Mucosa of rectum (tissue), 2 donors: Measurements from ENCODE around the gene NKRF.

Experiments used
- H3K27ac ChIP-seq, 2 donors: one replicate each; pipeline ENCODE4 v1.7.0; 2013; ENCODE audit warnings: inconsistent platforms in 2 of 2, low read depth in 2 of 2, low read length in 2 of 2
- H3K27me3 ChIP-seq, 2 donors: one replicate each; pipeline ENCODE4 v1.7.0; 2013; ENCODE audit warnings: low read length in 2 of 2; ENCODE audit not compliant: control insufficient read depth in 2 of 2, insufficient read depth in 2 of 2
- H3K36me3 ChIP-seq, 2 donors: one replicate each; pipeline ENCODE4 v1.7.0; 2013; ENCODE audit warnings: low read length in 2 of 2; ENCODE audit not compliant: control insufficient read depth in 2 of 2, insufficient read depth in 2 of 2
- H3K4me1 ChIP-seq, 2 donors: one replicate each; pipeline ENCODE4 v1.7.0; 2013; ENCODE audit warnings: low read length in 2 of 2, mild to moderate bottlenecking in 1 of 2; ENCODE audit not compliant: control insufficient read depth in 2 of 2, insufficient read depth in 2 of 2
- H3K4me3 ChIP-seq, 2 donors: one replicate each; pipeline ENCODE4 v1.7.0; 2013; ENCODE audit warnings: low read length in 2 of 2
- H3K9ac ChIP-seq, 2 donors: one replicate each; pipeline ENCODE4 v1.7.0; 2013; ENCODE audit warnings: low read length in 2 of 2, low read depth in 1 of 2, mild to moderate bottlenecking in 1 of 2
- H3K9me3 ChIP-seq, 2 donors: one replicate each; pipeline ENCODE4 v1.7.0; 2013; ENCODE audit warnings: low read length in 2 of 2; ENCODE audit not compliant: control insufficient read depth in 2 of 2
- donor health status: healthy.
- donor health status: Normal muscosa, but diverticular disease.

NKRF gene

GRCh38 chrX:119574394-119575266 is 31.6 kb downstream of the NKRF start, which contains the start of gene UBE2A:
UBE2A (plus strand) TSS chrX:119574563; CDS start chrX:119574712, 149 bp downstream.
- Histone ChIP-seq H3K4me3 (peak within 1 kb of the TSS; percentile 74 to 81), H3K27me3 (no peaks in the 10 kb centered on the region), H3K27ac (peak within 1 kb of the TSS; percentile 92 to 93), H3K9ac (peak within 1 kb of the TSS; percentile 84 to 86), H3K9me3 (no peaks in the 10 kb centered on the region), H3K4me1 (peaks cover 7% of the 10 kb centered on the region in 2 donors), H3K36me3 (no peaks in the 10 kb centered on the region)

GRCh38 chrX:119573840-119574393 is 32.3 kb downstream of the NKRF start:
- H3K27ac ChIP-seq = peak overlapping the region; percentile 92 to 93
- H3K9me3 ChIP-seq = no peaks in the 10 kb centered on the region
- H3K9ac ChIP-seq = peak overlapping the region; percentile 74 to 86
- no peaks in the 10 kb centered on the region for H3K36me3 ChIP-seq
- H3K4me1 ChIP-seq = peaks cover 7% of the 10 kb centered on the region in 2 donors
- H3K27me3 ChIP-seq = no peaks in the 10 kb centered on the region
- H3K4me3 ChIP-seq = peak overlapping the region; percentile 74 to 81

- peaks cover 7% of the 10 kb centered on the region in 2 donors for H3K4me1 ChIP-seq
- H3K36me3 ChIP-seq = no peaks in the 10 kb centered on the region
- no peaks in the 10 kb centered on the region for H3K27me3 ChIP-seq
- H3K9ac ChIP-seq = peak overlapping the region in 1 of 2 donors; percentile 86
- H3K4me3 ChIP-seq = peak overlapping the region; percentile 74 to 81
- no peaks in the 10 kb centered on the region for H3K9me3 ChIP-seq
- peak overlapping the region; percentile 92 to 93 for H3K27ac ChIP-seq
These were observed 33.0 kb downstream of the NKRF start for GRCh38 chrX:119573222-119573621.

DNA sequence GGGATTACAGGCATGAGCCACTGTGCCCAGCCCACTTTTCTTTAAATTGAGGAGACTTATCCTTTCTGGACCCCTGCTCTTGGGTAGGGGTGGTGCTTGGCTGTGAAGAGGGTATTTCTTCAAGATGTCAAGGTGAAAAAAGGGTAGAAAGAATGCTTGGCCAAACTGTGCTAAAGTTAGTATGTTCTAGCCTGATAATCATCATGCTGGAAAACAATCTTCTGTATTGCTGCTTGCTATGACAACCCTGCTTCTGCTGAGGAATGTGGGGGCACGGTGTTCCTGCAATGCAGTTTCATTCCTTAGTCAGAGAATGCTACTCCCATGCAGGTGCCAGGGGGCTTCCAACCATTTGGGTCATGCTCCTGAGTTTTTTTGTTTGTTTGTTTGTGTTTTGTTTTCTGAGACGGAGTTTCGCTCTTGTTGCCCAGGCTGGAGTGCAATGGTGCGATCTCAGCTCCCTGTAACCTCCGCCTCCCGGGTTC is 35.8 kb downstream of the NKRF start:
- Histone ChIP-seq H3K27ac (no peak overlapping the region), H3K4me3 (no peak overlapping the region), H3K4me1 (peaks cover 3 to 7% of the 10 kb centered on the region in 2 donors), H3K27me3 (no peaks in the 10 kb centered on the region), H3K9me3 (no peaks in the 10 kb centered on the region), H3K36me3 (no peaks in the 10 kb centered on the region), H3K9ac (no peak overlapping the region)

DNA sequence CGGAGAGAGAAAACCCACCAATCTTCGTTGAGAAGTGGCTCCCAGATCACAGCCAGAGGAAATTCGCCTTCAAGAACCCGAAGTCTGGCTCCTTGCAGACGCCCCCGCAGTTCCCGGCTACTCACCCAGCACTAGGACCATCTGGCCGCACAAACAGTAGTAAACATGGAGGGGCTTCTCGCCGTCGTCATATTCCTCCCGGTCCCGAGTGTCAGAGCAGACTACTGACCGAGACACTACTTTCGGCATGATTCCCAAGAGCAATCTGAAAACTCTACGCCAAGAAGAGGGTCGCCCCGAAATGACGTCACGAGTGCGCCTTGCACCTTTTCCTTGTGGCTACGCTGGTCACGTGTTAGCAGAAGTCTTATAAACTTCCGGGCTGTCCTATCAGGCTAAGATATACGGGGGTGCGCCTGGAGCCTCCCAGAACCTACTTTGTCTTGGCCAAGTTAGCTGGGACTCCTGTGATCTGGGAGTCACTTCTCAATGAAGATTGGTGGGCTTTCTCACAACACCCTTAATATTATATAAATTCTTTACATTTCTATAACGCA is 41.0 kb downstream of the NKRF start, which contains the start of gene STEEP1:
Gene STEEP1 (minus strand): TSS at position 303 of the 557 bp plus-strand sequence. CDS start 54 bp downstream, at position 249.
- H3K9me3 ChIP-seq = no peaks in the 10 kb centered on the region
- H3K36me3 ChIP-seq = peaks cover 3 to 5% of the 10 kb centered on the region in 2 donors
- H3K27ac ChIP-seq = peak within 1 kb of the TSS; percentile 11 to 56
- H3K27me3 ChIP-seq = no peaks in the 10 kb centered on the region
- peaks cover 0 to 3% of the 10 kb centered on the region in 2 donors for H3K4me1 ChIP-seq
- peak within 1 kb of the TSS; percentile 62 to 81 for H3K4me3 ChIP-seq
- peak within 1 kb of the TSS; percentile 50 to 72 for H3K9ac ChIP-seq

DNA sequence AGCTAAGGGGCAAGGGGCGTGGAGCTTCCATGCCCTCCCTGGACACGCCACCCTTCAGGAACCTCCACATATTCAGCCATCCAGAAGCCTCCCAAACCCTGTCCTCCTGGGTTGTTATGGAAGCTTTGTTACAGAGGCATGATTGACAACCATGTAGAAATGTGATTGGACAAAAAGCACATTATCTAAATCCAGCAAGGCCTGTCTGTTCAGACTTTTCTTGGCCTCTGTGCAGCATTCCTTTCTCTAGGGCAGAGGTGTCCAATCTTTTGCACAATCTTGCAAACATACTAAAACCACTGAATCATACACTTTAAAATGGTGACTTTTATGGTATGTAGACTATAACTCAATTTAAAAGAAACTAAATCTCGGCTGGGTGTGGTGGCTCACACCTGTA is 53.7 kb downstream of the NKRF start:
- Histone ChIP-seq H3K27me3 (no peaks in the 10 kb centered on the region), H3K9me3 (no peaks in the 10 kb centered on the region), H3K9ac (no peak overlapping the region), H3K36me3 (peaks cover 5 to 7% of the 10 kb centered on the region in 2 donors), H3K4me1 (no peaks in the 10 kb centered on the region), H3K4me3 (no peak overlapping the region), H3K27ac (no peak overlapping the region)

GRCh38 chrX:119549327-119550016 is 56.8 kb downstream of the NKRF start:
- Histone ChIP-seq H3K27ac (no peak overlapping the region), H3K36me3 (no peaks in the 10 kb centered on the region), H3K9me3 (no peaks in the 10 kb centered on the region), H3K27me3 (no peaks in the 10 kb centered on the region), H3K4me1 (no peaks in the 10 kb centered on the region), H3K9ac (no peak overlapping the region), H3K4me3 (no peak overlapping the region)

DNA sequence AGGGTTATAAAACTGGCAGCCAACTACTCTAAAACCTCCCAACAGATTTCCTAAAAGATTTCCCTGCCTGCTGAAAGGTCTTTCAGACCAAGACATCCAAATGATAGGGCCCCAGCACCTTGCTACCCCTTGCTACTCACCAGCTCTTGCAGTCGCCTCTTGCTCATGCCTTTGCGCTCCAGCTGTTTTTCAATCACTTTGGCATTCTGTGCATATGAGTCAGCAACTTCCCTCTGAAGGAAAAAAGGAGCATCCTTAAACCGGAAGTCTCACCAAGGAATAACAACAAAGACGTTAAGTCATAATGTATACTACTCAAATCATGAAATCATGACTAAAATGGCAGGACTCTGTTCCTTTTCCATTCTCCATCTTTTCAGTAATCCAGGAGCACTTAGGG is 65.0 kb downstream of the NKRF start:
- Histone ChIP-seq H3K9ac (no peak overlapping the region), H3K9me3 (no peaks in the 10 kb centered on the region), H3K4me3 (no peak overlapping the region), H3K27ac (no peak overlapping the region), H3K4me1 (no peaks in the 10 kb centered on the region), H3K27me3 (no peaks in the 10 kb centered on the region), H3K36me3 (peaks cover 0 to 11% of the 10 kb centered on the region in 2 donors)

DNA sequence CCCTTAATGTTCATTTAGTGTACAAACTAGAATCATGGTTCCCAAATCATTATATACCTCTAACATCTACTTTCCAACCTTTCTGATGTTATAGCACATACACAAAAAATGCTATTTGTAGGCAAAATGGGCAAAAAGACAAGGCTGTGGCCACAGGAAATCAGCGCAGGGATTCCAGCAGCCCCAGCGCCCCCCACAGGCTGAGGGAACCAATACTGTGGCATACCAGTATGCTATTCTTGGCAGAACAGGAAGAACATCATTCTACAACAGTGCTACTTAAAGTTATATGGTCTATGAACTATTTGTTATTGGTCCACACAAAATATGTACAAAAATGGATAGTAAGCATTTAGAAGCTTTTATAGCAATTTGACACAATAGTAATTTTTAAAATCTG is 66.4 kb downstream of the NKRF start:
- Histone ChIP-seq H3K4me1 (no peaks in the 10 kb centered on the region), H3K4me3 (no peak overlapping the region), H3K36me3 (peaks cover 0 to 11% of the 10 kb centered on the region in 2 donors), H3K27ac (no peak overlapping the region), H3K9ac (no peak overlapping the region), H3K27me3 (no peaks in the 10 kb centered on the region), H3K9me3 (no peaks in the 10 kb centered on the region)
